DOHH2 (cell line): Measurements from ENCODE around the gene MARCHF10.

Experiments
- H3F3A ChIP-seq: fragments of 200-600 bp; sonication (generic), shearing (Covaris generic); 2 replicates; pipeline ENCODE4 v1.6.0; 2016; ENCODE audit warnings: antibody characterized with exemption, mild to moderate bottlenecking; ENCODE audit not compliant: control insufficient read depth, insufficient read depth
- H3K27ac ChIP-seq: fragments of 200-600 bp; sonication (generic); 2 replicates; pipeline ENCODE4 v1.5.1; 2014; ENCODE audit warnings: low read depth, mild to moderate bottlenecking, low read length, moderate library complexity
- H3K27me3 ChIP-seq: fragments of 200-600 bp; sonication (generic); 2 replicates; pipeline ENCODE4 v1.6.1; 2014; ENCODE audit warnings: mild to moderate bottlenecking, low read length, mixed read lengths; ENCODE audit not compliant: control insufficient read depth
- H3K36me3 ChIP-seq: fragments of 200-600 bp; sonication (generic); 2 replicates; pipeline ENCODE4 v1.6.1; 2014; ENCODE audit warnings: mild to moderate bottlenecking, low read length, moderate library complexity, mixed read lengths; ENCODE audit not compliant: control insufficient read depth
- H3K4me1 ChIP-seq: fragments of 200-600 bp; sonication (generic); 2 replicates; pipeline ENCODE4 v1.6.1; 2014; ENCODE audit warnings: mild to moderate bottlenecking, low read length, mixed read lengths; ENCODE audit not compliant: control insufficient read depth
- H3K4me2 ChIP-seq: fragments of 200-600 bp; sonication (generic); 2 replicates; pipeline ENCODE4 v1.6.0; 2014; ENCODE audit warnings: mild to moderate bottlenecking, low read length, moderate library complexity
- H3K4me3 ChIP-seq: fragments of 200-600 bp; sonication (generic); 2 replicates; pipeline ENCODE4 v1.5.1; 2014; ENCODE audit warnings: mild to moderate bottlenecking, low read length, mixed read lengths
- H3K79me2 ChIP-seq: fragments of 200-600 bp; sonication (generic); 2 replicates; pipeline ENCODE4 v1.6.1; 2014; ENCODE audit warnings: mild to moderate bottlenecking, low read length, mixed read lengths; ENCODE audit not compliant: control insufficient read depth
- H3K9me2 ChIP-seq: fragments of 200-600 bp; sonication (generic); replicated peaks from 2 replicates; pipeline ENCODE4 v1.6.1; 2014; ENCODE audit warnings: mild to moderate bottlenecking, low read length, mixed read lengths; ENCODE audit not compliant: control insufficient read depth
- H3K9me3 ChIP-seq: fragments of 200-600 bp; sonication (generic); 2 replicates; pipeline ENCODE4 v1.6.1; 2014; ENCODE audit warnings: antibody characterized with exemption, low read length, mixed read lengths; ENCODE audit not compliant: control insufficient read depth, insufficient read depth
- H4K20me1 ChIP-seq: fragments of 200-600 bp; sonication (generic); 2 replicates; pipeline ENCODE4 v1.6.0; 2014; ENCODE audit warnings: low read depth, mild to moderate bottlenecking, antibody characterized with exemption, low read length, moderate library complexity; ENCODE audit not compliant: control insufficient read depth, insufficient read depth
- EZH2phosphoT487 ChIP-seq: fragments of 200-600 bp; sonication (generic); IDR thresholded peaks from 2 replicates; pipeline ENCODE4 v1.6.1; 2017; ENCODE audit warnings: borderline replicate concordance, mild to moderate bottlenecking, antibody characterized with exemption, low read length, moderate library complexity, mixed read lengths
- TF ChIP-seq, protein P1 (sequence below): fragments of 200-600 bp; sonication (generic); IDR thresholded peaks from one replicate; pipeline ENCODE4 v1.5.1; 2014; ENCODE audit warnings: antibody characterized with exemption, mild to moderate bottlenecking, low read depth, low read length; ENCODE audit not compliant: poor library complexity, severe bottlenecking

MARCHF10 gene

DNA sequence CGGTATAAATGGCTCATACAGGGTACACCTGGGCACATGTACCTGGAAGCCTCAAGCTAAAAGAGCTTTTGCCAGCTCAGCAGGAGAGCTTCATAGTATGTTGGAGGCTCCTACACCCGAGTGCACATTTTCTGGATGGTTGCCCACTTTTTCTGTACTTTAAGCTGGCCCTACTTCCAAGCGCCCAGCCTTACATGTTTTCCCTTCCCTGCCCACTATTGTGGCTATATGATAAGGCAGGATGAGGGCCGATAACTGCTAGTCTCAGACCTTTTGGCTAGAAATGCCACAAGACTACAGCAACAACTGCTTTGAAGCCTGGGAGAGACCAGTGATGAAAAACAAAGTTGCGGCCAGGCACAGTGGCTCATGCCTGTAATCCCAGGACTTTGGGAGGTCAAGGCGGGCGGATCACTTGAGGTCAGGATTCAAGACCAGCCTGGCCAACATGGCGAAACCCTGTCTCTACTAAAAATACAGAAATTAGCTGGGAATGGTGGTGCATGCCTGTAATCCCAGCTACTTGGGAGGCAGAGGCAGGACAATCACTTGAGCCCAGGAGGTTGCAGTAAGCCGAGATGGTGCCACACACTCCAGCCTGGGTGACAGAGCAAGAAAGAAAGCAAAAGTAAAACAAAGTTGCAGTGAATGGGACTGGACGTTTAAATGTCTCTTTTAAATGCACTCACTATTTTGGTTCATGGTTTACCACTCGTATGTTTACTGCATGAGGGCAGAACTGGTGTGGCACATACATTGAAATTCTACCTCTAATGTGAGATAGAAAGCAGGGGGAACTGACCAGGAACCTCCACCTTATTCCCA, 14.2 kb upstream of the MARCHF10 start:
- Histone ChIP-seq H3K9me3 (no peaks in the 10 kb centered on the region), H3K9me2 (no peaks in the 10 kb centered on the region), H3K79me2 (no peaks in the 10 kb centered on the region), H4K20me1 (no peaks in the 10 kb centered on the region), H3K4me3 (no peak overlapping the region), H3K36me3 (no peaks in the 10 kb centered on the region), H3K27me3 (no peaks in the 10 kb centered on the region; the same call in 1 of the 2 replicates), H3K4me1 (no peaks in the 10 kb centered on the region), H3F3A (no peaks in the 10 kb centered on the region), H3K27ac (no peak overlapping the region), H3K4me2 (no peak overlapping the region)
- no peak for TF ChIP-seq EZH2phosphoT487
- TF ChIP-seq, protein P1, sequence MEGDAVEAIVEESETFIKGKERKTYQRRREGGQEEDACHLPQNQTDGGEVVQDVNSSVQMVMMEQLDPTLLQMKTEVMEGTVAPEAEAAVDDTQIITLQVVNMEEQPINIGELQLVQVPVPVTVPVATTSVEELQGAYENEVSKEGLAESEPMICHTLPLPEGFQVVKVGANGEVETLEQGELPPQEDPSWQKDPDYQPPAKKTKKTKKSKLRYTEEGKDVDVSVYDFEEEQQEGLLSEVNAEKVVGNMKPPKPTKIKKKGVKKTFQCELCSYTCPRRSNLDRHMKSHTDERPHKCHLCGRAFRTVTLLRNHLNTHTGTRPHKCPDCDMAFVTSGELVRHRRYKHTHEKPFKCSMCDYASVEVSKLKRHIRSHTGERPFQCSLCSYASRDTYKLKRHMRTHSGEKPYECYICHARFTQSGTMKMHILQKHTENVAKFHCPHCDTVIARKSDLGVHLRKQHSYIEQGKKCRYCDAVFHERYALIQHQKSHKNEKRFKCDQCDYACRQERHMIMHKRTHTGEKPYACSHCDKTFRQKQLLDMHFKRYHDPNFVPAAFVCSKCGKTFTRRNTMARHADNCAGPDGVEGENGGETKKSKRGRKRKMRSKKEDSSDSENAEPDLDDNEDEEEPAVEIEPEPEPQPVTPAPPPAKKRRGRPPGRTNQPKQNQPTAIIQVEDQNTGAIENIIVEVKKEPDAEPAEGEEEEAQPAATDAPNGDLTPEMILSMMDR, result no peak

- no peak for TF ChIP-seq EZH2phosphoT487
- TF ChIP-seq, protein P1, result no peak
- no peaks in the 10 kb centered on the region for H4K20me1 ChIP-seq
- no peak overlapping the region for H3K27ac ChIP-seq
These were observed 13.3 kb upstream of the MARCHF10 start for GRCh38 chr17:62821189-62822079.

DNA sequence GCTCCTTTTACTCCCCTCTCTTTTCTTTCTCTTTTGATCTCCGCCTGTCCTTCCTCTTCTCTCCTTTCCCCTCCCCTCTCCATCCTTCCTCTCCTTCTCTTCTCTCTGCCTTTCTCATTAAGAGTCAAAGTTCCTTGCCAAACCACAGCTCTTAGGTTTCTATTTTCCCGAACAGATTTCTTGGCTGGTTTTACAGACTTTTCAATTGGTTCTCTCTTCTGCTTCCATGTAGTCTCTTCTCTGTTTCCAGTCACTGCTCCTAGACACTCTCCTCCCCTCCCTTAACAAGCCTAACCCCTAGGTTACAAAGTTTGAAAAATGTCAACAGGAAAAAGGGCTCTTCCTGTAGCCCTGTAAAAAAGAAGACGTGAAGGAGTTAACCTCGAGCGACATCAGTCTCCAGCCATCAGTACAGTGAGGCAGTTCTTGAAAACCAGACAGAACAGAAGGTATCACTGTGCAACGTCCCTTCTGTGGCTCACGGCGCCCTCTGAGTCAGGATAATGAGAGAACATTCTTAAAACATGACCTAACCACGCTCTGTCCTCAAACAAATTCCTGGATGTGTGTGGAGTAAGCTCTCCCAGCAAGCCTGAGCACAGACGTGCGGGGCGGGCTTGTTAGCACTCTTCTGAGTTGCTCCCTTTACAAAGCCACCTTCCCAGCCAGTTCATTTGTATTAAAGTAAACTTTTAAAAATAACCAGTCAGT, 11.6 kb upstream of the MARCHF10 start:
- Histone ChIP-seq H3K27ac (no peak overlapping the region), H3K79me2 (no peaks in the 10 kb centered on the region), H3K9me3 (no peaks in the 10 kb centered on the region), H4K20me1 (no peaks in the 10 kb centered on the region), H3K27me3 (peaks cover 3% of the 10 kb centered on the region; the same call in 1 of the 2 replicates), H3K9me2 (no peaks in the 10 kb centered on the region), H3F3A (no peaks in the 10 kb centered on the region), H3K4me3 (no peak overlapping the region), H3K4me1 (no peaks in the 10 kb centered on the region), H3K4me2 (no peak overlapping the region), H3K36me3 (no peaks in the 10 kb centered on the region)
- TF ChIP-seq, protein P1, result no peak
- no peak for TF ChIP-seq EZH2phosphoT487

More at GRCh38 chr17:62821189-62822079, 13.3 kb upstream of the MARCHF10 start:
- H3F3A ChIP-seq, result no peaks in the 10 kb centered on the region
- no peaks in the 10 kb centered on the region for H3K79me2 ChIP-seq
- H3K4me2 ChIP-seq, result no peak overlapping the region
- no peaks in the 10 kb centered on the region for H3K9me3 ChIP-seq
- H3K4me3 ChIP-seq, result no peak overlapping the region
- no peaks in the 10 kb centered on the region for H3K4me1 ChIP-seq
- H3K36me3 ChIP-seq, result no peaks in the 10 kb centered on the region
- peaks cover 1% of the 10 kb centered on the region; the same call in 1 of the 2 replicates for H3K27me3 ChIP-seq
- H3K9me2 ChIP-seq, result no peaks in the 10 kb centered on the region
